ENCODE results near the gene RBM28. TPM values are rescaled to one million over a fixed set of nuclear protein-coding genes. Genes with fewer than 3 reads are reported as not detected.

The RBM28 gene
- total and polyA plus RNA-seq, 7 experiments from 2014 or later = 9.0 to 51.0 (median 32.6) TPM

GRCh38 chr7:128363261-128363721 is 19.6 kb upstream of the RBM28 start:
- ATAC-seq = no peak
- H3K27me3 Mint-ChIP-seq = peaks cover 41 to 85% (median 49%) of the 10 kb centered on the region in 5 donors

GRCh38 chr7:128362670-128363069 is 19.0 kb upstream of the RBM28 start:
- Mint-ChIP-seq H3K27me3 (peaks cover 43 to 89% (median 48%) of the 10 kb centered on the region in 5 donors), H3K36me3 (no peaks in the 10 kb centered on the region), H3K27ac (peak overlapping the region in 3 of 9 donors; percentile 29 to 76 (median 41)), H3K4me3 (peak overlapping the region; percentile 34 to 96 (median 87)), H3K9me3 (no peaks in the 10 kb centered on the region), H3K4me1 (peaks cover 11 to 21% (median 15%) of the 10 kb centered on the region in 7 donors)
- CTCF ChIA-PET = interaction anchor here (0.7 to 1.6 kb wide), 4 partner anchors 12 to 466 kb away, joined by 3 to 6 read pairs (median 4); no protein-coding TSS in a partner anchor
- Histone ChIP-seq H3K9me3 (ENCODE audit: control insufficient read depth in 2 of 3, low read length in 3 of 3) (no peaks in the 10 kb centered on the region), H3K4me3 (ENCODE audit: low read length) (no peak overlapping the region), H3K27ac (ENCODE audit: low read depth, low read length) (no peak overlapping the region), H3K36me3 (ENCODE audit: control insufficient read depth in 2 of 3, insufficient read depth in 3 of 3, low read length in 3 of 3) (no peaks in the 10 kb centered on the region), H3K4me1 (ENCODE audit: control insufficient read depth in 2 of 2, insufficient read depth in 2 of 2, low read length in 2 of 2) (peaks cover 0 to 5% of the 10 kb centered on the region in 2 donors), H3K27me3 (ENCODE audit: control insufficient read depth in 2 of 2, insufficient read depth in 2 of 2, low read length in 2 of 2) (no peaks in the 10 kb centered on the region)
- DNase-seq (no peak), ATAC-seq (no peak)
- intact Hi-C loops (cut with micrococcal nuclease) = loop anchor here in 1 of 2 donors (2.0 kb wide), 1 partner anchor 24 kb away; no protein-coding TSS in a partner anchor
- POLR2A ChIA-PET = no interaction called here

More at GRCh38 chr7:128363261-128363721, 19.6 kb upstream of the RBM28 start:
- Mint-ChIP-seq H3K4me3 (peak overlapping the region in 4 of 10 donors; percentile 6 to 96 (median 68)), H3K4me1 (peaks cover 11 to 21% (median 15%) of the 10 kb centered on the region in 7 donors), H3K27ac (no peak overlapping the region), H3K9me3 (no peaks in the 10 kb centered on the region), H3K36me3 (no peaks in the 10 kb centered on the region)
- Histone ChIP-seq H3K4me1 (ENCODE audit: control insufficient read depth in 2 of 2, insufficient read depth in 2 of 2, low read length in 2 of 2) (peaks cover 0 to 5% of the 10 kb centered on the region in 2 donors), H3K4me3 (ENCODE audit: low read length) (no peak overlapping the region), H3K27me3 (ENCODE audit: control insufficient read depth in 2 of 2, insufficient read depth in 2 of 2, low read length in 2 of 2) (no peaks in the 10 kb centered on the region), H3K9me3 (ENCODE audit: control insufficient read depth in 2 of 3, low read length in 3 of 3) (no peaks in the 10 kb centered on the region), H3K36me3 (ENCODE audit: control insufficient read depth in 2 of 3, insufficient read depth in 3 of 3, low read length in 3 of 3) (no peaks in the 10 kb centered on the region), H3K27ac (ENCODE audit: low read depth, low read length) (no peak overlapping the region)
- intact Hi-C loops (cut with micrococcal nuclease) = loop anchor here in 1 of 2 donors (2.0 kb wide), 1 partner anchor 24 kb away; no protein-coding TSS in a partner anchor
- DNase-seq = no peak
- POLR2A ChIA-PET = no interaction called here
- CTCF ChIA-PET = interaction anchor here (1.4 to 1.6 kb wide), 2 partner anchors 16 to 22 kb away, joined by 4 to 6 read pairs; no protein-coding TSS in a partner anchor

- Mint-ChIP-seq H3K4me3 (peak within 1 kb of the TSS; percentile 75 to 96 (median 88)), H3K27ac (peak within 1 kb of the TSS in 8 of 9 donors; percentile 22 to 89 (median 70)), H3K9me3 (no peaks in the 10 kb centered on the region), H3K4me1 (peaks cover 11 to 21% (median 15%) of the 10 kb centered on the region in 7 donors), H3K27me3 (peaks cover 36 to 80% (median 39%) of the 10 kb centered on the region in 5 donors), H3K36me3 (no peaks in the 10 kb centered on the region)
- CTCF ChIA-PET = interaction anchor here (0.7 to 1.4 kb wide), 3 partner anchors 11 to 467 kb away, joined by 3 to 6 read pairs (median 4); no protein-coding TSS in a partner anchor
- Histone ChIP-seq H3K27ac (ENCODE audit: low read depth, low read length) (no peak within 1 kb of the TSS), H3K36me3 (ENCODE audit: control insufficient read depth in 2 of 3, insufficient read depth in 3 of 3, low read length in 3 of 3) (no peaks in the 10 kb centered on the region), H3K4me1 (ENCODE audit: control insufficient read depth in 2 of 2, insufficient read depth in 2 of 2, low read length in 2 of 2) (peaks cover 0 to 5% of the 10 kb centered on the region in 2 donors), H3K4me3 (ENCODE audit: low read length) (peak within 1 kb of the TSS; percentile 55), H3K27me3 (ENCODE audit: control insufficient read depth in 2 of 2, insufficient read depth in 2 of 2, low read length in 2 of 2) (no peaks in the 10 kb centered on the region), H3K9me3 (ENCODE audit: control insufficient read depth in 2 of 3, low read length in 3 of 3) (no peaks in the 10 kb centered on the region)
- peak; percentile 81 for ATAC-seq
- POLR2A ChIA-PET = interaction anchor here (1.3 kb wide), 1 partner anchor 18 kb away, joined by 4 read pairs; the partner anchor contains the start of gene RBM28
- DNase-seq = peak in 8 of 9 donors; percentile 40 to 68 (median 58)
- intact Hi-C loops (cut with micrococcal nuclease) = loop anchor here (1.0 to 2.0 kb wide), 4 partner anchors 9 to 25 kb away; partner anchors contain the start of gene RBM28 (in 1 of the 2)
These were observed 18.0 kb upstream of the RBM28 start, which contains the start of gene PRRT4 for GRCh38 chr7:128361411-128362379. PRRT4 (minus strand) TSS chr7:128361690.

- peaks cover 24 to 74% (median 32%) of the 10 kb centered on the region in 5 donors for H3K27me3 Mint-ChIP-seq
- peaks cover 11 to 27% (median 15%) of the 10 kb centered on the region in 7 donors for H3K4me1 Mint-ChIP-seq
- no peak overlapping the region for H3K27ac Mint-ChIP-seq
- Histone ChIP-seq H3K36me3 (ENCODE audit: control insufficient read depth in 2 of 3, insufficient read depth in 3 of 3, low read length in 3 of 3) (no peaks in the 10 kb centered on the region), H3K9me3 (ENCODE audit: control insufficient read depth in 2 of 3, low read length in 3 of 3) (no peaks in the 10 kb centered on the region), H3K27ac (ENCODE audit: low read depth, low read length) (no peak overlapping the region), H3K4me1 (ENCODE audit: control insufficient read depth in 2 of 2, insufficient read depth in 2 of 2, low read length in 2 of 2) (peaks cover 0 to 5% of the 10 kb centered on the region in 2 donors), H3K4me3 (ENCODE audit: low read length) (no peak overlapping the region), H3K27me3 (ENCODE audit: control insufficient read depth in 2 of 2, insufficient read depth in 2 of 2, low read length in 2 of 2) (no peaks in the 10 kb centered on the region)
- ATAC-seq (no peak), DNase-seq (no peak)
- ChIA-PET POLR2A (interaction anchor here (1.3 kb wide), 1 partner anchor 17 kb away, joined by 4 read pairs; the partner anchor contains the start of gene RBM28), CTCF (no interaction called here)
- intact Hi-C loops (cut with micrococcal nuclease) = loop anchor here in 1 of 2 donors (2.0 kb wide), 1 partner anchor 16 kb away; no protein-coding TSS in a partner anchor
- peak overlapping the region in 8 of 10 donors; percentile 29 to 96 (median 79) for H3K4me3 Mint-ChIP-seq
- H3K36me3 Mint-ChIP-seq = no peaks in the 10 kb centered on the region
- no peaks in the 10 kb centered on the region for H3K9me3 Mint-ChIP-seq
These were observed 16.6 kb upstream of the RBM28 start for GRCh38 chr7:128360359-128360678.

GRCh38 chr7:128359939-128360338 is 16.2 kb upstream of the RBM28 start:
- H3K4me1 ChIP-seq (ENCODE audit: control insufficient read depth in 2 of 2, insufficient read depth in 2 of 2, low read length in 2 of 2) = peaks cover 0 to 5% of the 10 kb centered on the region in 2 donors
- CTCF ChIA-PET = no interaction called here
- H3K9me3 ChIP-seq (ENCODE audit: control insufficient read depth in 2 of 3, low read length in 3 of 3) = no peaks in the 10 kb centered on the region
- Mint-ChIP-seq H3K4me1 (peaks cover 11 to 27% (median 15%) of the 10 kb centered on the region in 7 donors), H3K9me3 (no peaks in the 10 kb centered on the region), H3K36me3 (no peaks in the 10 kb centered on the region), H3K4me3 (peak overlapping the region in 6 of 10 donors; percentile 6 to 96 (median 44)), H3K27me3 (peaks cover 20 to 74% (median 29%) of the 10 kb centered on the region in 5 donors), H3K27ac (no peak overlapping the region)
- H3K27me3 ChIP-seq (ENCODE audit: control insufficient read depth in 2 of 2, insufficient read depth in 2 of 2, low read length in 2 of 2) = no peaks in the 10 kb centered on the region
- no peak overlapping the region for H3K27ac ChIP-seq (ENCODE audit: low read depth, low read length)
- H3K4me3 ChIP-seq (ENCODE audit: low read length) = no peak overlapping the region
- H3K36me3 ChIP-seq (ENCODE audit: control insufficient read depth in 2 of 3, insufficient read depth in 3 of 3, low read length in 3 of 3) = no peaks in the 10 kb centered on the region
- DNase-seq = no peak
- intact Hi-C loops (cut with micrococcal nuclease) = loop anchor here in 1 of 2 donors (2.0 kb wide), 1 partner anchor 15 kb away; no protein-coding TSS in a partner anchor
- ATAC-seq = no peak
- POLR2A ChIA-PET = no interaction called here

GRCh38 chr7:128359336-128359735 is 15.6 kb upstream of the RBM28 start:
- H3K4me1 Mint-ChIP-seq = peaks cover 11 to 27% (median 15%) of the 10 kb centered on the region in 7 donors
- peak overlapping the region in 3 of 10 donors; percentile 6 to 96 (median 16) for H3K4me3 Mint-ChIP-seq

More at GRCh38 chr7:128359336-128359735, 15.6 kb upstream of the RBM28 start:
- Histone ChIP-seq H3K9me3 (ENCODE audit: control insufficient read depth in 2 of 3, low read length in 3 of 3) (no peaks in the 10 kb centered on the region), H3K27ac (ENCODE audit: low read depth, low read length) (no peak overlapping the region), H3K36me3 (ENCODE audit: control insufficient read depth in 2 of 3, insufficient read depth in 3 of 3, low read length in 3 of 3) (no peaks in the 10 kb centered on the region), H3K4me3 (ENCODE audit: low read length) (no peak overlapping the region), H3K27me3 (ENCODE audit: control insufficient read depth in 2 of 2, insufficient read depth in 2 of 2, low read length in 2 of 2) (no peaks in the 10 kb centered on the region), H3K4me1 (ENCODE audit: control insufficient read depth in 2 of 2, insufficient read depth in 2 of 2, low read length in 2 of 2) (peaks cover 0 to 5% of the 10 kb centered on the region in 2 donors)
- no peaks in the 10 kb centered on the region for H3K36me3 Mint-ChIP-seq
- no peak overlapping the region for H3K27ac Mint-ChIP-seq
- H3K27me3 Mint-ChIP-seq = peaks cover 14 to 74% (median 25%) of the 10 kb centered on the region in 5 donors
- no peak for ATAC-seq
- intact Hi-C loops (cut with micrococcal nuclease) = no loop called here
- H3K9me3 Mint-ChIP-seq = no peaks in the 10 kb centered on the region
- ChIA-PET CTCF (interaction anchor here (0.6 kb wide), 1 partner anchor 52 kb away, joined by 3 read pairs; no protein-coding TSS in a partner anchor), POLR2A (no interaction called here)
- DNase-seq = no peak
